IMR-90 (cell line): ENCODE data around the gene FAH. TPM values are rescaled to one million over a fixed set of nuclear protein-coding genes. Genes with fewer than 3 reads are reported as not detected.
A peak's percentile ranks its signal among the peaks of the same experiment; 100 is the strongest.

Source experiments
- ATAC-seq: fragments of 200-7000 bp; cut with Tn5 transposase; 2 replicates; pipeline ENCODE4 v1.9.1; 2020; ENCODE audit warnings: low read depth, mild to moderate bottlenecking, moderate library complexity
- BruUV-seq: library from RNA; stranded (reverse); fragments of 400-500 nt; replicated peaks from 2 replicates; lab custom pipeline; 2021; lab: Mats Ljungman, UMichigan
- CTCF ChIA-PET: fragments of 300-600 bp; formaldehyde crosslinking; extraction: SDS; loops from one replicate; lab custom pipeline; 2021; ENCODE audit warnings: antibody characterized with exemption; lab: Yijun Ruan, JAX
- POLR2A ChIA-PET: fragments of 300-600 bp; sonication (Branson Sonifier 250); formaldehyde crosslinking; loops from one replicate; lab custom pipeline; 2022; ENCODE audit warnings: antibody characterized with exemption; ENCODE audit not compliant: unreplicated experiment; lab: Charles Lee
- DNase-seq: peaks from one replicate; pipeline ENCODE4 v3.0.0; 2013
- H2AFZ ChIP-seq: replicated peaks from 2 replicates; pipeline ENCODE3; 2013; ENCODE audit warnings: low read length, mild to moderate bottlenecking; ENCODE audit not compliant: poor library complexity
- H2AK5ac ChIP-seq: 2 replicates; pipeline ENCODE4 v1.6.1; 2013; ENCODE audit warnings: low read depth, low read length, inconsistent platforms
- H2AK9ac ChIP-seq: replicated peaks from 2 replicates; pipeline ENCODE3; 2013; ENCODE audit warnings: mild to moderate bottlenecking, low read depth, low read length, moderate library complexity; ENCODE audit not compliant: poor library complexity
- H2BK120ac ChIP-seq: 2 replicates; pipeline ENCODE4 v1.6.1; 2013; ENCODE audit warnings: low read depth, low read length, inconsistent platforms
- H2BK15ac ChIP-seq: 3 replicates; pipeline ENCODE4 v1.6.1; 2013; ENCODE audit warnings: low read depth, low read length, inconsistent platforms
- H2BK20ac ChIP-seq: 2 replicates; pipeline ENCODE4 v1.6.1; 2013; ENCODE audit warnings: low read depth, mild to moderate bottlenecking, inconsistent platforms, low read length, moderate library complexity
- H2BK5ac ChIP-seq: 2 replicates; pipeline ENCODE4 v1.6.1; 2013; ENCODE audit warnings: mild to moderate bottlenecking, low read depth, low read length, inconsistent platforms; ENCODE audit not compliant: poor library complexity, severe bottlenecking
- H3K14ac ChIP-seq: replicated peaks from 2 replicates; pipeline ENCODE4 v1.6.1; 2013; ENCODE audit warnings: low read depth, low read length, inconsistent platforms
- H3K18ac ChIP-seq: 2 replicates; pipeline ENCODE4 v1.6.1; 2013; ENCODE audit warnings: low read depth, low read length, control low read depth
- H3K23ac ChIP-seq: 2 replicates; pipeline ENCODE4 v1.6.1; 2013; ENCODE audit warnings: low read depth, low read length, inconsistent platforms
- H3K27ac ChIP-seq: 2 replicates; pipeline ENCODE4 v1.5.1; 2013; ENCODE audit warnings: mild to moderate bottlenecking, control low read depth, low read length; ENCODE audit not compliant: insufficient read depth
- H3K27me3 ChIP-seq: 2 replicates; pipeline ENCODE4 v1.6.1; 2013; ENCODE audit warnings: low read length; ENCODE audit not compliant: control insufficient read depth, insufficient read depth
- H3K36me3 ChIP-seq: 2 replicates; pipeline ENCODE4 v1.6.1; 2013; ENCODE audit warnings: low read length, mixed read lengths; ENCODE audit not compliant: control insufficient read depth, insufficient read depth
- H3K4ac ChIP-seq: 2 replicates; pipeline ENCODE4 v1.6.1; 2013; ENCODE audit warnings: low read depth, low read length, inconsistent platforms
- H3K4me1 ChIP-seq: 2 replicates; pipeline ENCODE4 v1.6.1; 2013; ENCODE audit warnings: low read length, mixed read lengths; ENCODE audit not compliant: control insufficient read depth, insufficient read depth
- H3K4me2 ChIP-seq: 2 replicates; pipeline ENCODE4 v1.6.1; 2013; ENCODE audit warnings: low read depth, mild to moderate bottlenecking, control low read depth, low read length, moderate library complexity
- H3K4me3 ChIP-seq: 2 replicates; pipeline ENCODE4 v1.5.1; 2013; ENCODE audit warnings: low read depth, mild to moderate bottlenecking, control low read depth, low read length, moderate library complexity; ENCODE audit not compliant: insufficient read depth
- H3K56ac ChIP-seq: 2 replicates; pipeline ENCODE4 v1.6.1; 2013; ENCODE audit warnings: low read length, inconsistent platforms; ENCODE audit not compliant: insufficient read depth; ENCODE audit errors: extremely low read depth
- H3K79me1 ChIP-seq, 2 experiments: 2 replicates each; pipeline ENCODE4 v1.6.1; 2013; ENCODE audit warnings: low read length in 2 of 2, inconsistent platforms in 1 of 2, low read depth in 1 of 2
- H3K9ac ChIP-seq: 2 replicates; pipeline ENCODE4 v1.6.1; 2013; ENCODE audit warnings: low read depth, low read length, control low read depth
- H3K9me1 ChIP-seq: 2 replicates; pipeline ENCODE4 v1.6.1; 2013; ENCODE audit warnings: low read length, inconsistent platforms; ENCODE audit not compliant: insufficient read depth
- H3K9me3 ChIP-seq: 2 replicates; pipeline ENCODE4 v1.6.1; 2013; ENCODE audit warnings: low read length; ENCODE audit not compliant: control insufficient read depth, insufficient read depth
- H4K20me1 ChIP-seq: 2 replicates; pipeline ENCODE4 v1.6.1; 2013; ENCODE audit warnings: low read length, inconsistent platforms; ENCODE audit not compliant: insufficient read depth
- H4K5ac ChIP-seq: 2 replicates; pipeline ENCODE4 v1.6.1; 2013; ENCODE audit warnings: mild to moderate bottlenecking, low read depth, low read length, control low read depth
- H4K8ac ChIP-seq, 2 experiments: 2 replicates each; pipeline ENCODE4 v1.6.1; 2013; ENCODE audit warnings: low read depth in 2 of 2, low read length in 2 of 2, control low read depth in 1 of 2, inconsistent platforms in 1 of 2
- H4K91ac ChIP-seq: 2 replicates; pipeline ENCODE4 v1.6.1; 2013; ENCODE audit warnings: low read depth, low read length, inconsistent platforms; ENCODE audit not compliant: insufficient read depth
- CEBPB ChIP-seq: IDR thresholded peaks from 2 replicates; pipeline ENCODE4 v1.6.1; 2012; ENCODE audit warnings: low read depth, low read length, improper control_type of control experiment
- CTCF ChIP-seq: conservative IDR thresholded peaks from 2 replicates; pipeline ENCODE4 v1.5.1; 2012; ENCODE audit warnings: mild to moderate bottlenecking, low read depth, low read length, improper control_type of control experiment
- MAFK ChIP-seq: IDR thresholded peaks from 2 replicates; pipeline ENCODE4 v1.6.1; 2012; ENCODE audit warnings: low read depth, low read length, improper control_type of control experiment
- MAZ ChIP-seq: IDR thresholded peaks from 2 replicates; pipeline ENCODE4 v1.6.1; 2012; ENCODE audit warnings: low read depth, mild to moderate bottlenecking, low read length, improper control_type of control experiment, moderate library complexity, borderline replicate concordance
- MXI1 ChIP-seq: IDR thresholded peaks from 2 replicates; pipeline ENCODE4 v1.6.1; 2012; ENCODE audit warnings: low read depth, mild to moderate bottlenecking, low read length, moderate library complexity, borderline replicate concordance
- NFE2L2 ChIP-seq: fragments of 150-350 bp; IDR thresholded peaks from 2 replicates; pipeline ENCODE4 v1.6.1; 2016; ENCODE audit warnings: low read depth, mild to moderate bottlenecking, low read length
- POLR2A ChIP-seq: IDR thresholded peaks from 2 replicates; pipeline ENCODE4 v1.6.1; 2012; ENCODE audit warnings: mild to moderate bottlenecking, low read depth, low read length
- RAD21 ChIP-seq: IDR thresholded peaks from 2 replicates; pipeline ENCODE4 v1.6.1; 2012; ENCODE audit warnings: low read length, improper control_type of control experiment
- USF2 ChIP-seq: fragments of 150-350 bp; IDR thresholded peaks from 2 replicates; pipeline ENCODE4 v1.6.1; 2017; ENCODE audit warnings: mild to moderate bottlenecking, antibody characterized with exemption, low read length, low read depth
- WGBS, 2 experiments: methylation state at CpG; one replicate each; pipeline versions ENCODE4 v1.1.5 to v1.1.7; 2013; ENCODE audit warnings: missing lambda C conversion rate in 2 of 2; ENCODE audit not compliant: insufficient read length in 1 of 2; ENCODE audit errors: extremely low coverage in 2 of 2; 5-methylcytosine and 5-hydroxymethylcytosine counted together
- dilution Hi-C: fragments of 300-500 bp; cut with HindIII; formaldehyde crosslinking; loops from one replicate; pipeline ENCODE4 v1.14.3; 2018; ENCODE audit warnings: low sequenced_read_pairs; ENCODE audit not compliant: unreplicated experiment
- in situ Hi-C: fragments of 300-500 bp; cut with MboI; formaldehyde crosslinking; loops from 3 replicates; pipeline ENCODE4 v1.14.3; 2019; ENCODE audit warnings: low sequenced_read_pairs, inconsistent platforms, mixed read lengths
- intact Hi-C: fragments of 100-400 bp; cut with micrococcal nuclease; formaldehyde crosslinking; loops from 2 replicates; pipeline ENCODE4 v1.10.0; 2022
- polyA plus RNA-seq, 3 experiments: library from polyadenylated mRNA; depleted of rRNA; stranded (reverse); fragments of >200 nt; gene quantifications; 2 replicates each; pipeline ENCODE4 v1.2.3, GENCODE V29; 2012; ENCODE audit warnings: low replicate concordance in 1 of 3
- total RNA-seq: library from RNA; depleted of rRNA; stranded (reverse); fragments of >200 nt; gene quantifications from 2 replicates; pipeline ENCODE4 v1.2.3, GENCODE V29; 2012

The FAH gene
- total and polyA plus RNA-seq, 2 of the 4 experiments (the other 2 are of a cell fraction), result 43.1 to 48.6 TPM

- WGBS, 2 experiments, result 67% methylated on average over 2 of the region's 10 CpGs; no CpG with 5 or more reads in 1 of the 2 experiments
- no peak overlapping the region for H2BK5ac ChIP-seq
- no peak overlapping the region for H2BK15ac ChIP-seq
- dilution Hi-C loops, result no loop called here
- H3K4me1 ChIP-seq, result no peaks in the 10 kb centered on the region
- in situ Hi-C loops, result no loop called here
- no peak overlapping the region for H3K56ac ChIP-seq
- H2AK9ac ChIP-seq, result no peak overlapping the region
- H3K36me3 ChIP-seq, result no peaks in the 10 kb centered on the region
- no peak overlapping the region for H2BK120ac ChIP-seq
- no peak overlapping the region for H2AK5ac ChIP-seq
- H2BK20ac ChIP-seq, result no peak overlapping the region
- CTCF ChIA-PET, result interaction anchor here (1.1 kb wide), 1 partner anchor 329 kb away, joined by 4 read pairs; no protein-coding TSS in a partner anchor
- ATAC-seq, result no peak
- TF ChIP-seq MXI1, result no peak
- TF ChIP-seq MAFK, result no peak
- TF ChIP-seq MAZ, result no peak
- no peak for TF ChIP-seq NFE2L2
- TF ChIP-seq CTCF, result no peak
- TF ChIP-seq POLR2A, result no peak
- TF ChIP-seq RAD21, result no peak
- TF ChIP-seq CEBPB, result no peak
- TF ChIP-seq USF2, result no peak
- no peak overlapping the region for H4K5ac ChIP-seq
- no TSS peak for BruUV-seq
- no peak overlapping the region for H3K4me3 ChIP-seq
- no peak overlapping the region for H4K8ac ChIP-seq
- H3K4me2 ChIP-seq, result no peak overlapping the region
- H3K23ac ChIP-seq, result no peak overlapping the region
- no peak overlapping the region for H3K4ac ChIP-seq
- peaks cover 19% of the 10 kb centered on the region for H3K27me3 ChIP-seq
- H3K18ac ChIP-seq, result no peak overlapping the region
- H2AFZ ChIP-seq, result peak overlapping the region; percentile 56
- H3K9ac ChIP-seq, result no peak overlapping the region
- POLR2A ChIA-PET, result no interaction called here
- H4K20me1 ChIP-seq, result no peaks in the 10 kb centered on the region
- intact Hi-C loops, result no loop called here
- no peaks in the 10 kb centered on the region for H3K9me3 ChIP-seq
- H4K91ac ChIP-seq, result no peak overlapping the region
- H3K9me1 ChIP-seq, result peaks cover 3% of the 10 kb centered on the region; the same call in 1 of the 2 replicates
- no peaks in the 10 kb centered on the region for H3K79me1 ChIP-seq
- H3K27ac ChIP-seq, result no peak overlapping the region
- no peak for DNase-seq
- H3K14ac ChIP-seq, result no peak overlapping the region
Measured at GRCh38 chr15:80203361-80203885, 50.6 kb downstream of the FAH start.
